MCF 10A (cell line): ENCODE data around the gene ENDOG. TPM values are rescaled to one million over a fixed set of nuclear protein-coding genes. Genes with fewer than 3 reads are reported as not detected.

Experiments used
- BruUV-seq: library from RNA; stranded (reverse); fragments of 400-500 nt; replicated peaks from 2 replicates; lab custom pipeline; 2021; lab: Mats Ljungman, UMichigan
- CTCF ChIA-PET: fragments of 300-600 bp; sonication (Branson Sonifier 250); formaldehyde crosslinking; extraction: SDS; loops from one replicate; lab custom pipeline; 2021; ENCODE audit warnings: antibody characterized with exemption, inconsistent platforms; lab: Yijun Ruan, JAX
- POLR2A ChIA-PET: fragments of 300-600, 350-650 bp; sonication (Branson Sonifier 250); formaldehyde crosslinking; extraction: SDS; loops from one replicate; lab custom pipeline; 2020; ENCODE audit warnings: antibody characterized with exemption, inconsistent platforms; lab: Yijun Ruan, JAX
- DNase-seq: peaks from one replicate; pipeline ENCODE4 v3.0.0-alpha.2; 2018; ENCODE audit not compliant: unreplicated experiment
- H3K27ac Mint-ChIP-seq: one replicate; pipeline ENCODE4 v1.8.0; 2022; ENCODE audit warnings: mild to moderate bottlenecking, low read depth, mixed read lengths; ENCODE audit not compliant: unreplicated experiment
- H3K27me3 Mint-ChIP-seq: one replicate; pipeline ENCODE4 v1.8.0; 2022; ENCODE audit warnings: mixed read lengths; ENCODE audit not compliant: insufficient read depth, unreplicated experiment
- H3K36me3 Mint-ChIP-seq: one replicate; pipeline ENCODE4 v1.8.0; 2022; ENCODE audit warnings: mild to moderate bottlenecking, moderate library complexity, mixed read lengths; ENCODE audit not compliant: insufficient read depth, unreplicated experiment
- H3K4me1 Mint-ChIP-seq: one replicate; pipeline ENCODE4 v1.8.0; 2022; ENCODE audit warnings: mixed read lengths; ENCODE audit not compliant: insufficient read depth, unreplicated experiment
- H3K4me3 Mint-ChIP-seq: one replicate; pipeline ENCODE4 v1.8.0; 2022; ENCODE audit warnings: mild to moderate bottlenecking, moderate library complexity, mixed read lengths; ENCODE audit not compliant: unreplicated experiment
- H3K9me3 Mint-ChIP-seq: one replicate; pipeline ENCODE4 v1.8.0; 2022; ENCODE audit warnings: mixed read lengths; ENCODE audit not compliant: unreplicated experiment
- CTCF ChIP-seq: fragments of 200-600 bp; IDR thresholded peaks from one replicate; pipeline ENCODE4 v1.8.0; 2022; ENCODE audit warnings: antibody characterized with exemption, mild to moderate bottlenecking; ENCODE audit not compliant: unreplicated experiment
- intact Hi-C: fragments of 100-400 bp; cut with micrococcal nuclease; formaldehyde crosslinking; loops from 2 replicates; pipeline ENCODE4 v1.14.1; 2022
- total RNA-seq: library from RNA; stranded (reverse); gene quantifications from 2 replicates; pipeline ENCODE4 v1.2.3, GENCODE V29; 2022

ENDOG gene
- total RNA-seq, 1 experiment from 2014 or later: 22.0 TPM

GRCh38 chr9:128820665-128821583, 2.6 kb downstream of the ENDOG start:
- BruUV-seq: no TSS peak
- Mint-ChIP-seq H3K4me1 (no peaks in the 10 kb centered on the region), H3K36me3 (peaks cover 37% of the 10 kb centered on the region), H3K9me3 (no peaks in the 10 kb centered on the region), H3K27ac (no peak overlapping the region), H3K27me3 (no peaks in the 10 kb centered on the region), H3K4me3 (peak overlapping the region; percentile 12)
- intact Hi-C loops: no loop called here
- POLR2A ChIA-PET: interaction anchor here (0.8 to 4.0 kb wide), 4 partner anchors 9 to 127 kb away, joined by 3 to 39 read pairs (median 4); partner anchors contain the start of gene SPOUT1
- TF ChIP-seq CTCF: no peak
- CTCF ChIA-PET: interaction anchor here (1.9 kb wide), 1 partner anchor 24 kb away, joined by 5 read pairs; no protein-coding TSS in a partner anchor
- no peak for DNase-seq

GRCh38 chr9:128821584-128822406, 3.5 kb downstream of the ENDOG start:
- no peak overlapping the region for H3K27ac Mint-ChIP-seq
- no peaks in the 10 kb centered on the region for H3K4me1 Mint-ChIP-seq
- no peak overlapping the region for H3K4me3 Mint-ChIP-seq
- DNase-seq: no peak
- intact Hi-C loops: no loop called here
- BruUV-seq: no TSS peak
- peaks cover 38% of the 10 kb centered on the region for H3K36me3 Mint-ChIP-seq
- ChIA-PET CTCF (interaction anchor here (1.9 kb wide), 1 partner anchor 23 kb away, joined by 5 read pairs; no protein-coding TSS in a partner anchor), POLR2A (interaction anchor here (0.8 to 4.0 kb wide), 3 partner anchors 8 to 61 kb away, joined by 3 to 39 read pairs (median 4); partner anchors contain the start of gene SPOUT1)
- no peaks in the 10 kb centered on the region for H3K27me3 Mint-ChIP-seq
- no peak for TF ChIP-seq CTCF
- H3K9me3 Mint-ChIP-seq: no peaks in the 10 kb centered on the region

GRCh38 chr9:128822407-128823042, 4.2 kb downstream of the ENDOG start:
- POLR2A ChIA-PET: no interaction called here
- Mint-ChIP-seq H3K4me1 (peaks cover 6% of the 10 kb centered on the region), H3K4me3 (no peak overlapping the region), H3K27ac (no peak overlapping the region), H3K27me3 (no peaks in the 10 kb centered on the region), H3K9me3 (no peaks in the 10 kb centered on the region), H3K36me3 (peaks cover 38% of the 10 kb centered on the region)
- no peak for TF ChIP-seq CTCF
- intact Hi-C loops: no loop called here
- CTCF ChIA-PET: interaction anchor here (0.6 kb wide), 1 partner anchor 49 kb away, joined by 3 read pairs; no protein-coding TSS in a partner anchor
- no peak for DNase-seq
- no TSS peak for BruUV-seq
